ENCODE results near the gene MUCL3. TPM values are rescaled to one million over a fixed set of nuclear protein-coding genes. Genes with fewer than 3 reads are reported as not detected.
A peak's percentile ranks its signal among the peaks of the same experiment; 100 is the strongest.

MUCL3 gene
- total RNA-seq, 1 donor from 2014 or later: not detected

DNA sequence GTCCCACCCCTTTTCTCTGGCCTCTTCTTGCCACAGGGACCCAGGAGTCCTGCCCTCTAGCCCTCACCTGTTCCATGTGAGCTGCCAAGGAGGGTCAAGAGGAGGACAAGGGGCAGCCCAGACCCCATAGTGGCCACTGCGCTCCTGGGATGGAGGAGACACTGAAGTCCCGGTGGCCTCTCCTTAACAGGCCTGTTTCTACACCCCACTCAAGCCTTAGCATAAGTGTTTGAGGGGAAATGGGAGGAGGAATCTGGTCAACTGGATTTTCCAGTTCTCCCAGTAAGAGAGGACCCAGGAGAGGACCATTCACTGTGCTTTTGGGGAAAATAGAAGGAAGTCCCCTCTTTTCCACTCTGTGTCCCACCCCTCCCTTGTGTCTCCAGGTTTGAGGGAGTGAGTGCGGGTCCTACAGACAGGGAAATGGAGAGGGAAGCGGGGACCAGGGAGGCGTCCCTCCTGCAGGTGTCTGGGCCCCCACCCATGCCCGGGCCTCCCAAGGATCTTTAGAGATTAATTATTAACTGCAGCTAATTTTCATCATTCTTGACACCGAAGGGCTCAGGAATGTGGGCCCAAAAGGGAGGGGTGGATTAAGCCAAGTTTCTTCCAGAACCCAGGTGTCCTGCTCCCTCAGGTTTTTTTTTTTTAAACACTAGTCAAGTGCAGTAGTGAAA, 8.7 kb upstream of the MUCL3 start, which contains the start of gene SFTA2:
Gene SFTA2, minus strand, starts transcription at position 202 of the 677 bp plus-strand sequence. Its CDS starts 74 bp downstream, at position 128.
- intact Hi-C loops (cut with DNase I): no loop called here
- no peak for DNase-seq (ENCODE audit: low spot score)

GRCh38 chr6:30932665-30933365, 8.0 kb upstream of the MUCL3 start:
- intact Hi-C loops (cut with DNase I): no loop called here
- no peak for DNase-seq (ENCODE audit: low spot score)

DNA sequence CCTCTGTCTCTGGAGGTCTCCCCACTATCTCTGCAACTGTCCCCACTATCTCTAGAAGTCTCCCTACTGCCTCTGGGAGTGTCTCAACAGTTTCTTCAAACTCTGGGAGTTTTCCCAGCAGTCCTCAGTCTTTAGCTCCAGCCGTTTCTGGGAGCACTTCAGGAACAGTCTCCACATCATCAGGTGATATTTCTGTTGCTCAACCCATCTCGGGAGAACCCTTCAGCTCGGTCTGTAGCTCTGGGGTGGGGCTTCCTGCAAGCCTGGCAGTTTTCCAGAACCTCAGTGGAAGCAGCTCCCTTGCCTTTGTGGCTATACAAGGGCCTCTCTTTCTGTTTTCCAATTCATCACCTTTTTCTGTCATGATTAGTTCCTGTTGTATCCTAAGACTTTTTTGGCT, 5.8 kb upstream of the MUCL3 start:
- intact Hi-C loops (cut with DNase I): no loop called here
- DNase-seq (ENCODE audit: low spot score): no peak

- DNase-seq (ENCODE audit: low spot score): no peak
- intact Hi-C loops (cut with DNase I): no loop called here
Observed at GRCh38 chr6:30937265-30937664, 3.5 kb upstream of the MUCL3 start.

- no peak for DNase-seq (ENCODE audit: low spot score)
- intact Hi-C loops (cut with DNase I): no loop called here
Observed at GRCh38 chr6:30938730-30939129, 2.0 kb upstream of the MUCL3 start.

DNA sequence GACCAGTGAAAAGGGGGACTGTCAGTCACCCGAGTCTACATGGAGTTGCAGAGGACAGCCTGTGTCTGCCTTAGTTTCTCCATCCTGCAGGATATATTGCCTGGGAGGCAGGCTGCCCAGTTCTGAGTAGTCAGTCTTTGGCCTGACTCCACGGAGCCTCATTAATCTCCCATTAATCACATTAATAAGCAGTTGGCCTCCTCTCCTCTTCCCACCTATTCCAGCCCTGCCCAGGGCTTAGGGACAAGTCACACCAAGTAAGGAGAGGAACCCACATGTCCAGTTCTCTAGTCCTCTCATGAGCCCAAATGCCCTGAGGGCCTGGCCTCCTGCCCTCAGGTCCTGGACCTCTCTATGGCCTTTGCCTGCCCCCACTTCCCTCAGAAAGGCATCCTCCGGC, 1.3 kb upstream of the MUCL3 start:
- DNase-seq (ENCODE audit: low spot score): no peak
- intact Hi-C loops (cut with DNase I): no loop called here

DNA sequence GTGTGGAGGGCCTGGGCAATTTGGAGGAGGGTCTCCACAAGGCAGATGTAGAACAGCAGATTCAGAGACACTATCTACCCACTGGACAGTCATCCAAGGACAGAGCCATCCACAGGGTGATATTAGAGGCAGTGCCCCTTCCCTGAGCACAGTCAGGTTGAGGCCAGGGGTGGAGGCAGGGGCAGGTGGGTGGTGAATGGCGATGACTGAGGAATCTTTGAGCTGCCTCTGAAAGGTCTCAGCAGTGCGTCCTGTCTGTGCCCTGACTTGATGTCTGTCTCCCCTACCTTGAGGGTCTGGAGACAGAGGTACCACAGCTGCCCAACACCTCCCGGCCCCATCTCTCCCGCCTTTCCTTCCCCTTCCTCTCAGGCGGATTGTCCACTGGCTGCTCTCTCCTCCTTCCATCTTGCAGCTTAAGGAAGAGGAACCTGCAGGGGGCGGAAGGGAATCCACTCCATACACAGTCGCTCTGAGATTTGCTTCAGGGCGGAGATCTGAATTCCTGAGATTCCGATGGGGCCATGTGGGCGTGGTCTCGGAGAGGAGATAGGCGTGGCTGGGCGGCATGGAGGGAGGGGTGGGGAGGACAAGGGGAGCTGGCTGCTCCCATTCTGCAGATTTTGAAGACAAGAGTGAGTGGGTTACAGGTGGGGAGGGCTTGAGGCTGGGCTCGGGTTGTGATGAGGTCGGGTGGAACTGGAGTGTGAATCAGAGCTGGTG, 1.7 kb downstream of the MUCL3 start:
- intact Hi-C loops (cut with DNase I): no loop called here
- no peak for DNase-seq (ENCODE audit: low spot score)

DNA sequence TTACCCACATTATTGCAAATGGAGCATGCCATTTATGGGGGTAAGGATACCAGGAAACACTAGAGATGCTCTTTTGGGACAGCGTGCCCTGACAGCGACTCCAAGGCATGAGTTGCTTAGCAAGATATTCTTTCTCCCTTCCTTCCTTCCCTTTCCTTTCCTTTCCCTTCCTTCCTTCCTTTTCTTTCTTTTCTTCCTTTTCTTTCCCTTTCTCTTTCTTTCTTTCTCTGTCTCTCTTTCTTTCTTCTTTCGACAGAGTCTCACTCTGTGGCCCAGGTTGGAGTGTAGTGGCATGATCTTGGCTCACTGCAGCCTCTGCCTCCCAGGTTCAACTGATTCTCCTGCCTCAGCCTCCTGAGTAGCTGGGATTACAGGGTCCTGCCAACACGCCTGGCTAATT, 3.3 kb downstream of the MUCL3 start:
- intact Hi-C loops (cut with DNase I): no loop called here

GRCh38 chr6:30945281-30945680, 4.5 kb downstream of the MUCL3 start:
- DNase-seq (ENCODE audit: low spot score): no peak
- intact Hi-C loops (cut with DNase I): no loop called here

More for the DNA sequence above, 3.3 kb downstream of the MUCL3 start:
- DNase-seq (ENCODE audit: low spot score): no peak

DNA sequence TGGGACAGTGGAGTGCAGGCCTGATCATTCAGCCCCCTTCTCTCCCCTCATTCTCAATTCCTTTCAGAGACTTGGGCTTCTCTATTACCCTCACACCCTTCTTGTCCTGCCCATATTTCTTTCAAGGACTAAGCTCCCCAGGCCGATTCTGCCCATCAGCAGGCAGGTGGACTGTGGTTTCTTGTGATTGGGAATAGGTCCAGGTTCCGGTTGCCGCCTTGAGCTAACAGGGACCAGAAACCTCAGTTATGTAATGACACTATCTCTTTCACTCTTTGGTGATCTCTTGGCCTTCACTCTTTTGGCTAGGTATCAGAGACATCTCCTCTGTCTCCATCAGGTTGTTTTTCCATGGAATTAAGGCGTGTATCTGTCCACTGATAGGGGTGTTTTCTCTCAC, 6.5 kb downstream of the MUCL3 start:
- DNase-seq (ENCODE audit: low spot score): no peak
- intact Hi-C loops (cut with DNase I): no loop called here

DNA sequence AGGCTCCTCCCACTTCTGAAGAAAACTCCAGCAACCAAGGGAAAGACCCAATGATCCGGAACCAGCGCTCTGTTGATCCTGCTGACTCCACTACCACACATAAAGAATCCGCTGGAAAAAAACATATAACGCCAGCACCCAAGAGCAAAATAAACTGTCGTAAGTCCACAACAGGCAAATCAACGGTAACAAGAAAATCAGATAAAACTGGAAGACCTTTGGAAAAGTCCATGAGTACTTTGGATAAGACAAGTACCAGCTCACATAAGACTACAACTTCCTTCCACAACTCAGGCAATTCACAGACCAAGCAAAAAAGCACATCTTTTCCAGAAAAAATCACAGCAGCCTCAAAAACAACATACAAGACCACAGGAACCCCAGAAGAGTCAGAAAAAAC, 8.0 kb downstream of the MUCL3 start:
- no peak for DNase-seq (ENCODE audit: low spot score)
- intact Hi-C loops (cut with DNase I): no loop called here

DNA sequence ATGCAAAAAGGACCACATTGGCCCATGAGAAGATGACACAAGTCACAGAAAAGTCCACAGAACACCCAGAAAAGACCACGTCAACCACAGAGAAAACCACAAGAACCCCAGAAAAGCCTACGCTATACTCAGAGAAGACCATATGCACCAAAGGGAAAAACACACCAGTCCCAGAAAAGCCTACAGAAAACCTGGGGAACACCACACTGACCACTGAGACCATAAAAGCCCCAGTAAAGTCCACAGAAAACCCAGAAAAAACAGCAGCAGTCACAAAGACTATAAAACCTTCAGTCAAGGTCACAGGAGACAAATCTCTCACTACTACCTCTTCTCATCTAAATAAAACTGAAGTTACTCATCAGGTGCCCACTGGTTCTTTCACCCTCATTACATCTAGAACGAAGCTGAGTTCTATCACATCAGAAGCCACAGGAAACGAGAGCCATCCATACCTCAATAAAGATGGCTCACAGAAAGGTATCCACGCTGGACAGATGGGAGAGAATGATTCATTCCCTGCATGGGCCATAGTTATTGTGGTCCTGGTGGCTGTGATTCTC, 11.2 kb downstream of the MUCL3 start:
- intact Hi-C loops (cut with DNase I): no loop called here
- no peak for DNase-seq (ENCODE audit: low spot score)

DNA sequence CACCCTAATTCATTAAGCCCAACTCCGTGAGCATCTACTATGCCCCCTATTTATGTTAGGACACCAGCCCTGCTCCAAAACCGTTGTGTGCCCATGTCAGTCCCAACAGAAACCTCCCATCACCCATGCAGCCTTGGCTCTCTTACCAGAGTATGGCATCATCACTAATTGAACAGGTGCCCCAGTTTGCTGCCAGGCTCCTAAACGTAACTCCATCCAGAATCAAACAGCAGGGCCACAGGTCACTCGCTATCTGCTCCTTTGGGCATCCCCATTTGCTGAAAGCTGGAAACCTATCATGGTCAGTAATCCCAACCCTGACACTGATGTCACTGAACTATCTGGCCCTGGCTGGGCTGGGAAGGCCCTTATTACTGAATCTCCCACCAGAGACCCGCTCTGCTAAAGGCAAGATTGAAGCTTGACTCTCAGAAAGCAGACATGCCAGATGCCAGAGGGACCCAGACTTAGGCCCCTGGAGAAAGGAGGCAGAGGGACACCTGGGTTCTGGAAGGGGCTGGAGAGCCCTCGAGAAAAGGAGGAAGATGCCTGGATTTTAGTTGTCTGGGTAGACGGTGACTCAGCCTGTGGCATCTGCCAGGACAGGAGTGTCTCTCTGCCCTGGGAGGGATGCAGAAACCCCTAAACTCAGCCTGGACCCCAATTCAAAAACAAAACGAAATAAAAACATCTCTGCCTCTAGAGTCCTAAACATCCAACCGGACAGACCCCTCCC, 14.0 kb downstream of the MUCL3 start:
- intact Hi-C loops (cut with DNase I): no loop called here

DNA sequence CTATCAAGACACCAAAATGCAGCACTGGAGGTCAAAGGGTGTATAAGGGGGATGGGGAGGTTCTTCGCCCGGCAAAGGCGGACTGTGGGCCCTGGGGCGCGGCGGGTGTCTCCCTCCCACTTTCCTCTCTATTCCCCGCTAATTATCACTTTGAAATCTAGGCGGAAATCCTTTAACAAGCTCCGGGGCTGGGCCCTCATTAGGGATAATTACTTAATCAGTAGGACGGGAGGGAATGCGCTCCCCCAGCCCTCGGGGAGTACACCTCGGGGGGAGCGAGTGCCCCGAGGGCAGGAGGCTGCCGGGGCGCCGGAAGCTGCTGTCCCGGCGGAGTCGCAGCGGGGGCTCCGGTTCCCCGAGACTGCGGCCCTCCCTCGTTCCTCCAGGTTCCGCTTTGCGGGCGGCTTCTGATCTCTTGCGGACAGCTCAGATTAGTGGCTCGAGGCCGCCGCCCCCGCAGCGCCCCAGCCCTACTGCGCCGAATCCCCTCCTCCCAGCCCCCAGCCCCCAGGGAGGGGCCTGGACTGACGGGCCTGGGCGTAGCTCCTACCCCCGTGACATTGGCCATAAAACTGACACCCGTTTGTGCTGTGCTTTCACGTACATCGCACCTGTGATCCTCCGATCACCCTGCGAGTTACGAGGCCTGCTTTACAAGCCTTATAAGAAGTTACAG, 14.7 kb downstream of the MUCL3 start:
- DNase-seq (ENCODE audit: low spot score): peak; percentile 87
- intact Hi-C loops (cut with DNase I): no loop called here

More for the DNA sequence above, 14.0 kb downstream of the MUCL3 start:
- no peak for DNase-seq (ENCODE audit: low spot score)

- intact Hi-C loops (cut with DNase I): no loop called here
- DNase-seq (ENCODE audit: low spot score): no peak
Observed at GRCh38 chr6:30957716-30958115, 16.9 kb downstream of the MUCL3 start.

- no peak for DNase-seq (ENCODE audit: low spot score)
- intact Hi-C loops (cut with DNase I): no loop called here
Observed at GRCh38 chr6:30960907-30961673, 20.3 kb downstream of the MUCL3 start.

- intact Hi-C loops (cut with DNase I): no loop called here
- no peak for DNase-seq (ENCODE audit: low spot score)
Observed at GRCh38 chr6:30962716-30963115, 21.9 kb downstream of the MUCL3 start.

- intact Hi-C loops (cut with DNase I): no loop called here
- no peak for DNase-seq (ENCODE audit: low spot score)
Observed at GRCh38 chr6:30963641-30964040, 22.9 kb downstream of the MUCL3 start.

Measured in cardiac septum (tissue), 1 donor.